Amniotic stem cell (primary cell): ENCODE measurements around the gene CDC25B.
A peak's percentile ranks its signal among the peaks of the same experiment; 100 is the strongest.

Source experiments
- DNase-seq: peaks from one replicate; lab custom pipeline; 2025; lab: John Stamatoyannopoulos, UW

The CDC25B gene

DNA sequence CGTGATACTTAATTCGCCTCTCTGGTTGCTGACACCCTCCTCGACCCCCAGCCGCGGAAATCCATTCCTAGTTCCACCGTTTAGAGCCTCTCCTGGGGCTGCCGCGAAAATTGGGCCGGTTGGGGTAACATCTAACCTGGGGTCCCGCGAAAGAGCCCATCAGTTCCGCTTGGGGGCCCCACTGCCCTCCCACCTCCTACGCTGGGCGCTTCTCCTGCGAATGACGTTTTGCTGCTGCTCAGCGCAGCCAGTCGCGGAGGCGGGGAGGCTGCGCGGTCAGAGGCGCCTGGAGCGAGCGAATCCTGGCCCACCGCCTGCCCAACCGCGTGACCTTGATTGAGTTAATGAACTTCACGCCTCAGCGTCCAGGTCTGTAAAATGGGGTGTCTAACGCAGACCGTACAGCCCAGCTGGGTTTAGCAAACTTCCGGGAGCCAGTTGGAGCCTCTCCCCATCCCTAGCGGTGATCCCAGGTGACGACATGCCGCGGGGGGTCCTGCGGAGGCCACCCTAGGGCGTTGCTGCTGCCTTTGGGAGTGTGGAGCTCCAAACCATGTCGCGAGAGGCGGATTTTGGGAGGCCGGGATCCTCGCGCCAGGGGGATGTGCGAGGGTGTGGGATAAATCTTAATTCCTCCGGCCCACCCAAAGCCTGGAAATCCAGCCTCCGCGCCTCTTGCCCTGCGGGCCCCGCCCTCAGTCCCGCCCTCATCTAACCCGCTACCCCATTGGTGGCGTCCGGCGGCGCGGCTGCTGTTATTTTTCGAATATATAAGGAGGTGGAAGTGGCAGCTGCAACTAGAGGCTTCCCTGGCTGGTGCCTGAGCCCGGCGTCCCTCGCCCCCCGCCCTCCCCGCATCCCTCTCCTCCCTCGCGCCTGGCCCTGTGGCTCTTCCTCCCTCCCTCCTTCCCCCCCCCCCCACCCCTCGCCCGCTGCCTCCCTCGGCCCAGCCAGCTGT is at the start of gene CDC25B:
Gene CDC25B, plus strand, starts transcription at position 800 of the 958 bp plus-strand sequence. CDS start 222 bp downstream, outside the sequence.
- peak; percentile 88 for DNase-seq

GRCh38 chr20:3747471-3747870 is 48.6 kb upstream of the CDC25B start:
- DNase-seq = no peak

GRCh38 chr20:3748073-3748472 is 48.0 kb upstream of the CDC25B start:
- no peak for DNase-seq

GRCh38 chr20:3749087-3749688 is 46.9 kb upstream of the CDC25B start:
- DNase-seq = no peak

- DNase-seq = no peak
These were observed 46.2 kb upstream of the CDC25B start for GRCh38 chr20:3749689-3750531.

DNA sequence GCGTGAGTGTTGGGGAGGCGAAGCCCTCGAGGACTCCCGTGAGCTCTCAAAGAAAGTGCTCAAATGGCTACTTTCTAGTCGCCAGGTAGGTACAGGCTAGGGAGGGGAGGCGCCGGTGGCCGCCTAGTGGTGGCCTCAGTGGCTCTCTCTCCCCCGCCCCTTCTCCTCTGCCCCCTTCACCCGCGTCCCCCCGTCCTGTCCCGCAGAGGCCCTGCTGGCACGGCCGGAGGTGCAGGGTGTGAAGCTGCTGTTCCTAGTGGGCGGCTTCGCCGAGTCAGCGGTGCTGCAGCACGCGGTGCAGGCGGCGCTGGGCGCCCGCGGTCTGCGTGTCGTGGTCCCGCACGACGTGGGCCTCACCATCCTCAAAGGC is 44.8 kb upstream of the CDC25B start:
- DNase-seq = no peak

- no peak for DNase-seq
These were observed 44.3 kb upstream of the CDC25B start for GRCh38 chr20:3751675-3752385.

GRCh38 chr20:3752386-3752759 is 43.7 kb upstream of the CDC25B start:
- no peak for DNase-seq

GRCh38 chr20:3753098-3753497 is 43.0 kb upstream of the CDC25B start:
- peak; percentile 7 for DNase-seq

DNA sequence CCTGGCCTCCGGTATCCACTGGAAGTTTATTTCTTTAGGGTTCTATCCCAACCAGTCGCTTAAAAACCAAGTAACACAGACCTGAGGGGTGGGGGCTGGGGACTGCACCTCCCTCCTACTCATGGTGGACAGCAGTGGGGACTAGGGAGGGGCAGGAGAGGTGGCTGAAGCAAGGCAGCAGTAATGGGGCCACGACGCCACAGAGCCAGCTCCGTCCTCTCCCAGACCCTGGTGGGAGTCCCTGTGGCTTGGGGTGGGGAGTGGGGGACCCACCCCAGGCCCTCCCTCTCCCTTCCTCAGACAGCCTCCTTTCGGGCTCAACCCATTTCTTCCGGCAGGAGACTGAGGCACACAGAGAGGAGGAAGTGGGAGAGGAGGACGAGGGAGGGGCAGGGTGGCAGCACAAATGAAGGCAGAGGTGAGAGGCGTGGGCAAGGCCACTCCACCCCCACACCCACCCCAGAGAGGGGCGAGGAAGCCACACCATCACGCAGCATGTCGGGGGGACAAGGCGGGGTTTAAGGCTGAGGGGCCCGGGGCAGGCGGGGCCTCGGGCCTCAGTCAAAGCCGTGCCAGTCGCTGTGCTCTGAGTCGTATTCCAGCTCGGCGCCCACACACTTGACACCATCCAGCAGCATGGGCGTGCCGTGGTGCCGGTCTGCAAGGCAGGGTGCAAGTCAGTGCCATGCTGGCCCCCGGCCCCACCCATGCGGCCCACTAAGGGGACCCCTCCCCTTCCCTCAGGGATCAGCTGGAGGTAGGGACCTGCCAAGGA is 42.4 kb upstream of the CDC25B start:
- DNase-seq = no peak

DNA sequence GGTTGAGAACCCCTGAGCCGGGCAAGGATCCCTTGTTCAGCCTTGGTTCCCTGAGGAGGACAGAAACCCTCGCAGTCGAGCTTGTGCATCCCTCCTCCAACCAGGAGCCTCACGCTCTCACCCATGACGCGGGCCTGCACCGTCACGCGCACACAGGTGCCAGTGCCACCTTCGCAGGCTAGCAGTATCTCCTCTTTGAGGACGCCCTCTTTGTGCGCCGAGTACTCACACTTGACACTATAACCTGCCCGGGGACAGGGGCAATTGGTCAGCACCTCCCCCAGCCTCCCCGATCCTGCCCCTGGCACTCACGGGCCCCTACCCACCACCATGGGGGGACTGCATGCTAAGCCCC is 41.9 kb upstream of the CDC25B start:
- DNase-seq = no peak

DNA sequence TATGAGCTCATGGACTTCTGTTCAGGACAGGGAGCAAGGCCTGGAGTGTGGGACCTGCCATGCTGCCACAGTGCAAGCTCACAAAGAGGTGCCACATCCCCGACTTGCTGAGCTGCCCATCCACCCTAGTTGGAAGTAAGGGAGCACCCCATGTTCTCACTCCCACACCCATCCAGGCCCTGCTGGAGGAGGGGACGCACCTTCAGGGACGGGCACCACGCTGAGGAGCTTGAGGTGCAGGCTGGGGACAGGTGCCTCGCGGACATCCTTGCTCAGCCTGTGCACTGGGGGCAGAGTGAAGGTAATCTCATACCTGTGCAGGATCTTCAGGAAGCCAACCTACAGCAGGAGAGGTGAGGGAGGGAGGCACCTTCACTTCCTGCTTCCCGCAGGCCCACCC is 40.8 kb upstream of the CDC25B start:
- no peak for DNase-seq

DNA sequence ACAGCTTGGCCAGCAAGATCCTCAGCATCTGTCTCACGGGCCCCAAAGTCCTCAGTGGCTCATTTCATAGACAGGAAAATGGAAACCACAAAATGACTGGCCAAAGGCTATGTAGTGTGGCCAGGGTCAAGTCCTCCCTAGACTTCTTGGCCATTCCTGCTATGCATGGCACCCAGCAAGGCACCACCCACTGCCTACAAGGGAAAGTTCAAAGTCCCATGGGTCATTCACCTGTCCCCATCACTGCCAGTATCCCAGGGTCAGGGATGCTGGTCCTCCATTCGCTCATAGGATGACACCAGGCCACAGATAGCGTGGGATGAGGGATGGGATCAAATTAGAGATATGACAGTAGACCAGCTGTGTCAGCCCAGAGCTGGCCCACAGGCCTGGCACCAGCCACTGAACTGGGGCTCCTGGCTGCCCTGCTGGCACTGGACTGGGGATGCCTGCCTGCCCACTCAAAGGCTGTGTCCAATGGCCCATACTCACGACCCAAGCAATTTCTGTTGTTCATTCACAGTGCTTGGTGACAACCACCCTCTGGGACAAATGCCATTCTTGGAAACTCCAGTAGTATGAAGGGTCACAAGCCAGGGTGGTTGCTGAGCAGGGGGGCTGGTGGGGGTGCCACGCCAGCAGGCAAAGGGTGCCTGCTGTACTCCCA is 40.2 kb upstream of the CDC25B start:
- no peak for DNase-seq

DNA sequence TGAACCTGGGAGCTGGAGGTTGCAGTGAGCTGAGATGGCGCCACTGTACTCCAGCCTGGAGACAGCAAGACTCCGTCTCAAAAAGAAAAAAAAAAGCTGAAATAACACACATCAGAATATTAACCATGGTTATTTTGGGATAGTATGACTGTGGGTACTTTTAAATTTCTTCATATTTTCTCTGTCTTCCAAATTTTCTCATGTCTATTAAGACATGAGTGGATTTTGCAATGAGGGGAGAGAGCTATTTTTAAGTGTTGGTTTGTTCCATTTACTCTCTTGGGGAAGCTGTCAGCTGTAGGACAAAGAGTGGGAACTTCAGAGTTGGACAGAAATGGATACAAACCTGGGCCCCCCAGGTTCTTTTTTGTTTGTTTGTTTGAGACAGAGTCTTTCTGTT is 38.8 kb upstream of the CDC25B start:
- DNase-seq = no peak

GRCh38 chr20:3758566-3758965 is 37.5 kb upstream of the CDC25B start:
- no peak for DNase-seq

DNA sequence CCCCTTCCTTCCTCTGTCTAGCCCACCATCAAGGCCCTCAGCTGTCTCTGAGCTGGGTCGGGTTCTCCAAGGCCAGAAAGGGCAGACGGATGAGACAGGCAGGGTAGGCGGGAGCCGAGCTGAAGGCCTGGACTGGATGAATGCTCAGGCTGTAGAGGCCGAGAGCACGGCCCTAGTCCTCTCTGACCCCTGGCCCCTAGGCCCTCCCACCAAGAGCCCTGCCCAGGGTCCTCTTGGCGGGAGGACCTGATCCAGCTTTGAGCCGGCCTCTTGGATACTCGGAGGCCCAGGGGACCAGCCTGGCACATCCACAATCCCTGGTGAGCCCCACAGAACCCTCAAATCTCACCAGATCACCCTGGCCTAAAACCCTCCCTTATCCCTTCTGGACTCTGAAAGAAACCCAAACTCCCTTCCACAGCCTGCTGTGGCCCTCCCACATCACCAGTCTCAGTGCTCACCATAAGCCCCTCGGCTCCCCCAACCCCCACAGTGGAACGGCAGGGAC is 36.7 kb upstream of the CDC25B start:
- no peak for DNase-seq

GRCh38 chr20:3759884-3760283 is 36.2 kb upstream of the CDC25B start:
- no peak for DNase-seq

DNA sequence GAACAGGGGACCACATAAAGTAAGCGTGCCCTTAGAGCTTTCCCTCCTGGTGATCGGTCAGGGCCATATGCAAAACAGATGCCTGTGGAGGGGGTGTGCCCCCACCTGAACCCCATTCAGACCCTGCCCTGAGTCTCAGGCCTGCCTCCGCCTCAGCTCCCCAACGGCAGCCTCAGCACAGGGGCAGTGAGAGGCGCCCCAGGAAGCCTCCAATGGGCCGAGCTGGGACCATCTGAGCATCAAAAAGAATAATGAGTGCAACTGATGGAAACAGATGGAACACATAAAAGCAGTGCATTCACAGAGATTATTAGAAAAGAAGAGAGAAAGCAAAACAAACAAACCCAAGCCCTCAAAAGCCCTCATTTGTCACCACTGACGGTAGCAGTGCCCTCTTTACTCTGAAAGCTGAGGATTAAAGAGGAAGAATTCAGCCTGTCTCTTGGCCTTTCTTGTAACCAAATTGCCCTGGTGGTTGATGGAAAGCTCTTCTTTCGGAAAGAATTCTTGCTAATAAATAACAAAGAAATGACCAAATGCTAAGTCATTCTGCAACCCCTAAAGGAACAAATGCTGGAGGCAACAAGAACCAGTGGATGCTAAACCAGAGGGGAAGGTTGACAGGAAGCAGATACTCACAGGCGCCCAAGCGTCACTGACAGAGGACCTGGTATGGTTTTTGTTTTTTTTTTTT is 35.3 kb upstream of the CDC25B start:
- no peak for DNase-seq

DNA sequence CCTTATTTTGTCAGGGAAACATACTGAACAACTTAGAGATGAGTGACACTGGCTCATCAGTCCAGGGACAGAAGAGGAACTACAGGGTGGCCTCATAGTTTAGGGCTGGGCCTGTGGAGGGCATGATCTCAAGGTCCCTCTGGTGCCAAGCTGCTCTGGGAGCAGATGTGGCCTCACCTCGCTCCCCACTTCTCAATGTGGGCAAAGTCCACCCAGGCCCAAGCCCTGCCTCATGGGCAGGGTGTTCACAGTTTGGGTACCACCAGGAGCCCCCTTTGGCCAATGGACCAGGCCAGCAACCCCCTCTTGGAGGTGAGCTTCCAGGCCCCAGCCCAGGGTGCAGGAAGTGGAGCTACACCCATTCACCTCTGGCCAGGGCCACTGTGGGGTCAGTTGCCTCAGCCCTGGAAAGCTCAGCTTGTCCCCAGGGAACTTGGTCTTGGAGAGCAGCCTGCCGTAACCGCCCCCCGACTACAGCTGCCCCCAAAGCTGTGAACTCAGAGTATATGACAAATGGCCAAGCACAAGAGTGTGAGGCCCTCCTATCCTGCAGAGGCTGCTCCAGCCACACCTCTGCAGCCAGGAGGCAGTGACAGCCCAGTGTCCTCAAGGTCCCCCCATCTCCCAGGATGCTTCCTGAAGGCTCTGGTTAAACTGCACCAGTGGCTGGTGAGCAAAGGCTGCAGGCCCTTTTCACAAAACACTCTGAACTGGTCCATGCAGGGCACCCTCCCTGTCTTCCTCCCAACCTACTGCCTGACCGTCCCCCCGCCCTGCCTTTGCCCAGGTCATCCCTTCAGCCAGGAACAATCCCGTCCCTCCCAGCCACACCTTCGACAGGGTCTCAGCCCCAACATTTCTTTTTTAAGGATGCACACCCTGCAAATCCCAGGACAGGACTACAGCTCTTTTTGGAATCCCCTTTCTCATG is 32.2 kb upstream of the CDC25B start:
- no peak for DNase-seq
